GM23248 (cell line): ENCODE results near the gene APBA2.

Experiments used
- EZH2 ChIP-seq: fragments of 200-600 bp; sonication (generic); IDR thresholded peaks from 2 replicates; pipeline ENCODE4 v1.6.1; 2018; ENCODE audit warnings: antibody characterized with exemption, mild to moderate bottlenecking; ENCODE audit not compliant: insufficient read depth, poor library complexity, severe bottlenecking
- EZH2phosphoT487 ChIP-seq: fragments of 200-600 bp; sonication (generic); IDR thresholded peaks from 2 replicates; pipeline ENCODE4 v1.6.1; 2018; ENCODE audit warnings: antibody characterized with exemption, moderate library complexity, mild to moderate bottlenecking, low read depth; ENCODE audit not compliant: insufficient read depth

- TF ChIP-seq EZH2 (no peak), EZH2phosphoT487 (no peak)
These were observed 98.9 kb downstream of the APBA2 start for GRCh38 chr15:28984421-28985315.
